GM12878 (cell line): ENCODE data around the gene MTHFD1L. TPM values are rescaled to one million over a fixed set of nuclear protein-coding genes. Genes with fewer than 3 reads are reported as not detected.

Experiments used
- BACH1 ChIP-seq: fragments of 450-650 bp; IDR thresholded peaks from 2 replicates; pipeline ENCODE4 v1.6.1; 2017; ENCODE audit warnings: mild to moderate bottlenecking, borderline replicate concordance
- CEBPZ ChIP-seq: fragments of 150-350 bp; IDR thresholded peaks from 2 replicates; pipeline ENCODE4 v1.6.1; 2016; ENCODE audit warnings: low read depth, low read length
- E2F4 ChIP-seq: IDR thresholded peaks from 2 replicates; pipeline ENCODE4 v1.6.1; 2012; ENCODE audit warnings: low read depth, low read length, improper control_type of control experiment
- EP300 ChIP-seq, 2 experiments: fragments of 150-350 bp in 1 of 2; IDR thresholded peaks; 2 replicates each; pipeline ENCODE4 v1.6.1; 2011 to 2012; ENCODE audit warnings: low read depth in 2 of 2, low read length in 2 of 2, borderline replicate concordance in 1 of 2, improper control_type of control experiment in 1 of 2, inconsistent platforms in 1 of 2; ENCODE audit not compliant: control insufficient read depth in 1 of 2
- POU2F2 ChIP-seq: IDR thresholded peaks from 3 replicates; pipeline ENCODE4 v1.6.1; 2011; ENCODE audit warnings: low read depth, mild to moderate bottlenecking, low read length, borderline replicate concordance
- RAD21 ChIP-seq: IDR thresholded peaks from 2 replicates; pipeline ENCODE4 v1.6.1; 2011; ENCODE audit warnings: mild to moderate bottlenecking, low read depth, low read length, moderate library complexity; ENCODE audit not compliant: insufficient read depth
- RBBP5 ChIP-seq: fragments of 200-600 bp; sonication (generic); conservative IDR thresholded peaks from 2 replicates; pipeline ENCODE4 v1.6.1; 2016
- RUNX3 ChIP-seq: IDR thresholded peaks from 2 replicates; pipeline ENCODE4 v1.6.1; 2012; ENCODE audit warnings: low read length, inconsistent platforms
- SMC3 ChIP-seq: IDR thresholded peaks from 2 replicates; pipeline ENCODE4 v1.6.1; 2011; ENCODE audit warnings: low read length, improper control_type of control experiment, borderline replicate concordance
- ZNF207 ChIP-seq: fragments of 450-650 bp; IDR thresholded peaks from 2 replicates; pipeline ENCODE4 v1.6.1; 2014; ENCODE audit warnings: antibody characterized with exemption, mild to moderate bottlenecking, borderline replicate concordance
- polyA plus RNA-seq, 11 experiments: library from polyadenylated mRNA; depleted of rRNA in 4 of 11; unstranded in 6 of 11; stranded (reverse) in 5 of 11; fragments of >200 nt; fragmentation: Nextera tagmentation in 4 of 11; fragmentation: Illumina TruSeq in 1 of 11; extraction: Ambion mirVana in 4 of 11; extraction: Trizol in 1 of 11; gene quantifications; 1 replicate in 1 of 11; 2 replicates in 10 of 11; pipeline versions ENCODE4 v1.2.1 to v1.2.3, GENCODE V29; 2011 to 2016; ENCODE audit warnings: inconsistent platforms in 2 of 11, missing spikeins in 2 of 11, low read depth in 1 of 11
- total RNA-seq, 4 experiments: library from RNA; depleted of rRNA in 3 of 4; stranded (reverse); fragments of >200 nt in 3 of 4; fragmentation: Illumina TruSeq in 1 of 4; extraction: Trizol in 1 of 4; gene quantifications; 2 replicates each; pipeline versions ENCODE4 v1.2.1 to v1.2.3, GENCODE V29; 2013 to 2021
- TF ChIP-seq, protein P1 (sequence below): fragments of 450-650 bp; IDR thresholded peaks from 2 replicates; pipeline ENCODE4 v1.6.1; 2017; ENCODE audit warnings: mild to moderate bottlenecking, moderate library complexity
- TF ChIP-seq, protein P2 (sequence below): fragments of 450-650 bp; IDR thresholded peaks from 2 replicates; pipeline ENCODE4 v1.6.1; 2017; ENCODE audit warnings: borderline replicate concordance

MTHFD1L gene
- total and polyA plus RNA-seq, 10 of the 15 experiments (the other 5 are each of a cell fraction or from before 2014, with no cell fraction given), result 11.7 to 75.5 (median 28.8) TPM

DNA sequence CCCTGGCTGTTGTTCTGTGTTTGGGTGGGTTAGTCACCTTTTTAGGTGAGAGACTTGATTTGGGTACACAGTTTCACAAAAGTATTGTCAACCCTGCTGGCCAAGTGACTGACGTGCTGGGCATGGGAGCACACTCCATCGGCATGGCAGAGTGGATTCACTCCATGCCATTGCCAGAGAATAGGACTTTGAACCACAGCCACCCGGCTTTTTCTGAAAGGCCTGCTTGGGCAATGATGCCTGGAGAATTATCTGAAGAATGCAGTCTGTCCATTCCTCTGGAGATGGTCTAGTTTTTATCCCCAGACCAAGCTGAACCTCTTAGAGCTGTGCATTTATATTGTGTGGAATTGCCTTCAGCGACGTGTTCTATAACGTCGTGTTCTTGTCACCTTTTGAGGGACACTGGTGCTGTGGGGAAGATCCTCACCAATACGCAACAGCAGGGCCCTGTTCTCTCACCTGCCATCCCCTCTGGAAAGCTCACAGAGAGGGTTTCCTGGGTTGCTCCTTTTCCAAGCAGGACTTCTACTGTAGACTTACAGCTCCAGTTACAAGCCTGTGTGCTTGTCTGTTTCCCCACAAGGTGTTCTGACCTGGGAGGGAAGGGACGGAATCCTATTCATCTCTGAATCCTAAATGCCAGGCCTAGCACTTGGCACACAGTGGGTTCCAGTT, 190.9 kb downstream of the MTHFD1L start (continued):
- TF ChIP-seq, protein P1, sequence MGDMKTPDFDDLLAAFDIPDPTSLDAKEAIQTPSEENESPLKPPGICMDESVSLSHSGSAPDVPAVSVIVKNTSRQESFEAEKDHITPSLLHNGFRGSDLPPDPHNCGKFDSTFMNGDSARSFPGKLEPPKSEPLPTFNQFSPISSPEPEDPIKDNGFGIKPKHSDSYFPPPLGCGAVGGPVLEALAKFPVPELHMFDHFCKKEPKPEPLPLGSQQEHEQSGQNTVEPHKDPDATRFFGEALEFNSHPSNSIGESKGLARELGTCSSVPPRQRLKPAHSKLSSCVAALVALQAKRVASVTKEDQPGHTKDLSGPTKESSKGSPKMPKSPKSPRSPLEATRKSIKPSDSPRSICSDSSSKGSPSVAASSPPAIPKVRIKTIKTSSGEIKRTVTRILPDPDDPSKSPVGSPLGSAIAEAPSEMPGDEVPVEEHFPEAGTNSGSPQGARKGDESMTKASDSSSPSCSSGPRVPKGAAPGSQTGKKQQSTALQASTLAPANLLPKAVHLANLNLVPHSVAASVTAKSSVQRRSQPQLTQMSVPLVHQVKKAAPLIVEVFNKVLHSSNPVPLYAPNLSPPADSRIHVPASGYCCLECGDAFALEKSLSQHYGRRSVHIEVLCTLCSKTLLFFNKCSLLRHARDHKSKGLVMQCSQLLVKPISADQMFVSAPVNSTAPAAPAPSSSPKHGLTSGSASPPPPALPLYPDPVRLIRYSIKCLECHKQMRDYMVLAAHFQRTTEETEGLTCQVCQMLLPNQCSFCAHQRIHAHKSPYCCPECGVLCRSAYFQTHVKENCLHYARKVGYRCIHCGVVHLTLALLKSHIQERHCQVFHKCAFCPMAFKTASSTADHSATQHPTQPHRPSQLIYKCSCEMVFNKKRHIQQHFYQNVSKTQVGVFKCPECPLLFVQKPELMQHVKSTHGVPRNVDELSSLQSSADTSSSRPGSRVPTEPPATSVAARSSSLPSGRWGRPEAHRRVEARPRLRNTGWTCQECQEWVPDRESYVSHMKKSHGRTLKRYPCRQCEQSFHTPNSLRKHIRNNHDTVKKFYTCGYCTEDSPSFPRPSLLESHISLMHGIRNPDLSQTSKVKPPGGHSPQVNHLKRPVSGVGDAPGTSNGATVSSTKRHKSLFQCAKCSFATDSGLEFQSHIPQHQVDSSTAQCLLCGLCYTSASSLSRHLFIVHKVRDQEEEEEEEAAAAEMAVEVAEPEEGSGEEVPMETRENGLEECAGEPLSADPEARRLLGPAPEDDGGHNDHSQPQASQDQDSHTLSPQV, result no peak
- TF ChIP-seq ZNF207, result no peak
- TF ChIP-seq RBBP5, result no peak
- no peak for TF ChIP-seq E2F4
- no peak for TF ChIP-seq SMC3
- TF ChIP-seq BACH1, result no peak
- no peak for TF ChIP-seq RAD21
- TF ChIP-seq, protein P2, sequence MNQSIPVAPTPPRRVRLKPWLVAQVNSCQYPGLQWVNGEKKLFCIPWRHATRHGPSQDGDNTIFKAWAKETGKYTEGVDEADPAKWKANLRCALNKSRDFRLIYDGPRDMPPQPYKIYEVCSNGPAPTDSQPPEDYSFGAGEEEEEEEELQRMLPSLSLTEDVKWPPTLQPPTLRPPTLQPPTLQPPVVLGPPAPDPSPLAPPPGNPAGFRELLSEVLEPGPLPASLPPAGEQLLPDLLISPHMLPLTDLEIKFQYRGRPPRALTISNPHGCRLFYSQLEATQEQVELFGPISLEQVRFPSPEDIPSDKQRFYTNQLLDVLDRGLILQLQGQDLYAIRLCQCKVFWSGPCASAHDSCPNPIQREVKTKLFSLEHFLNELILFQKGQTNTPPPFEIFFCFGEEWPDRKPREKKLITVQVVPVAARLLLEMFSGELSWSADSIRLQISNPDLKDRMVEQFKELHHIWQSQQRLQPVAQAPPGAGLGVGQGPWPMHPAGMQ, result no peak
- no peak for TF ChIP-seq RUNX3
- TF ChIP-seq EP300 (IDR thresholded peaks at IDR 0.05; ENCODE audit: borderline replicate concordance in 1 of 2, control insufficient read depth in 1 of 2, low read depth in 2 of 2, low read length in 2 of 2), result no peak
- TF ChIP-seq POU2F2, result no peak
- TF ChIP-seq CEBPZ, result no peak
